GM21825 (cell line): ENCODE data around the gene AMOTL1.

ENCODE experiments used
- ATAC-seq: cut with Tn5 transposase; IDR thresholded peaks from one replicate; pipeline ENCODE4 v1.9.1; 2021; ENCODE audit warnings: mild to moderate bottlenecking, moderate library complexity; ENCODE audit not compliant: unreplicated experiment

AMOTL1 gene

DNA sequence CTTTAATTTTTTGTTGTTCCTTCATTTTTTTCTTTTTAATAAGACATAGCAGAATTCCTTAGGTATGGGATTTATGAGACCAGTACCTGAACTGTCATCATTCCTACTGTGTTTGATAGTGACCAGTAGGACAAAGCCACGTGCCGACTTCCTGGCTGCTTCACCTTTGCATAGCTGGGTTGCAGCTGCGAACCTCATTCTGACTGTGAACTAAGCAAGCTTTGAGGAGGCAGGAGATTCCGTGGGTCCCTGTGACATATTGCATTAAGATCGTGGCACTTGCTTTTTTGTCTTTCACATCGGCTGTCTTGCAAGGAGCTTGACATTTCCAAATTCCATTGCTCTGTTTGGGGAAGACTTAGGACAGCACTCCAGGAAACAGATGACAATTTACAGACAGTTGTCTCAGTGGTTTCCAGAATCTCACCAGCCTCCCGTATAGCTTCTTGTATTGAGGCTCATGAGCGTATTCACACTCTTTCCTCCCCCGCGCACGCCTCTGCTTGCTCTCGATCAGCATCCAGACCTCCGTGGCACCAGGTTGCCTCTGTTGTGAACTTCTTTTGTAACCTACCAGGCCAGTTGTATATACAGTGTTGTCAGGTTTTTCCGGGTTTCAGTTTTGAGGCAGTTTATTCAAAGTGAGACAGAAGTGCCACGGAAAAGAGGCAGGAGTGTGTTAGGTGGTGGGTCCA lies 103.5 kb downstream of the AMOTL1 start:
- ATAC-seq: no peak

DNA sequence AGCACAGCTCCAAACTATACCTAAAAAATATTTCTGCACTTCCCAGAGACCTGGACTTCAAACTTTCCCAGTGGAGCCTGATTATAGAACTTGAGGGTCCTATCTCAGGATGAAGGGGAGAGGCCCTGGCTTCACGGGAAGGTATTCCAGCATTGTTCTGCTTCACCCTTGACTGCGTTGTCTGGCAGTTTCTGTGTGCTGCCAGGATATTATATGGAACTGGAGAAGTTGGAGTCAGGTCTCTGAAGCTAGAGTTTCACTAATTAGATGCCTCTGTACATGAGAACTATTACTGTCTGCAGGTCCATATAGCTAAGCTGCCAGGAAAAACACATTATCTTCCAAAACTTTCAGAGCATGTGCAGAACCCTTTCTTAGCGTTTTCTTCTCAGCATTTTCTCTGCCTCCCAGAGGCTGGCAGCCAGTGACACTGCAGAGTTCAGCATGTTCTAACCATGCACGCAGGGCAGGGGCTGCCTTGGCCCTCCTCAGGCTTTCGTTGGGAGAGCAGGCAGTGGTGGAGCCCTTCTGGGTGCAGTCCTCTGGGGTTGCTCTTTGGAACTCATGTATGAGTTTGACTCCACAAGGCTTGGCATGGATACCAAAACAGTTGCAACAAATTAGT lies 105.9 kb downstream of the AMOTL1 start:
- ATAC-seq: no peak

GRCh38 chr11:94876222-94876621 lies 108.1 kb downstream of the AMOTL1 start:
- no peak for ATAC-seq

- peak; percentile 96 for ATAC-seq
Measured at GRCh38 chr11:94876645-94877442, 108.7 kb downstream of the AMOTL1 start.

DNA sequence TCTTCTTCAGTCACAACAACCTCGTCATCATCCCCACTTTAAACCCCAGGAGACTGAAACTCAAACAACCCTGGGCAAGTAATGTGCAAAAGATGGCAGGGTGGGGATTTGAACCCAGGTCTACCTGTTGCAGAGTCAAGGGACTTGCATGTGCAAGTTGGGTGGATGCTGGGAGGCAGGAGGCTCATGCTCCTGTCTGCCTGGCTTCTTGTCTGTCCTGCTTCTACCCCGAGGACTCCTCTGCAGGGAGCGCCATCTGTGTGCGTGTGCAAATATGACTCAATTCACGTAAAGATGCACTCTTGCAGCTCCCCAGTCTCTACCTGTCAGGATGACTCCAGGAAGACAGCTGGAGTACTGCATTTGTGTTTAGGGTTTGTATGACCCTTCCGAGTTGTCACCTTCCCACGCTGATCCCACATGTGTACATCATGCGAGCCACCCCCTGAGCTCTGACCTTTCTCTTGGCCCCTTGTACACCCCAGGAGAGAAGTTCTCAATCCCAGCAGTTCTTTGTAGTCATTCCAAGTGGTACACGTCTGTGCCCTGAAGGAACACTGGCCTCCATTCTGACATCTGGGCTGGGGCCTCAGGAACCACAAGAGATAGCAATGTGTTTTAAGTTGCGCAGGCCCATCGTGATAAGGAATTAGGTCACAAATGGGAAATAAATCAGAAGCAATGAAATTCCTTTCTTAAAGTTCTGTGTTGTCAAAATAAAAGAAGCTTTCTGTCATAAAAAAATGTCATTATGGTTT lies 109.5 kb downstream of the AMOTL1 start:
- ATAC-seq: no peak

GRCh38 chr11:94879006-94879405 lies 110.8 kb downstream of the AMOTL1 start:
- no peak for ATAC-seq

DNA sequence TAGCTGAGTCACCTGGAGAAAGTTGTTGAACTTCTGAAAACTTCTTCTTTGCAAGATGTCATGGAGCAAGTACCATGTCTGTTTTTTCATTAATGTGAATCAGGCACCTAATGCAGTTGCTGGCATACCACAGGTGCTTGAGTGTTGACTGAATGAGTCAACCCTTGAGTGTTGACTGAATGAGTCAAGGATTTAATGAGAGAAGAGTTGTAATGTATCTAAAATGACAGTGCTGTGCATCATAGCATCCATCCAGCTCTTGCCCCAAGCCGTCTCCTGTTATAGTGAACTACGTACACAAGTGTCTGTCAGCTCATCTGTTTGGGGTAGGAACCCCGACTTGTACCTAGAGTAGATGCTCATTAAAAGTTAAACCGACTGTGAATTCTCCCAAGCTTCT lies 112.1 kb downstream of the AMOTL1 start:
- no peak for ATAC-seq

DNA sequence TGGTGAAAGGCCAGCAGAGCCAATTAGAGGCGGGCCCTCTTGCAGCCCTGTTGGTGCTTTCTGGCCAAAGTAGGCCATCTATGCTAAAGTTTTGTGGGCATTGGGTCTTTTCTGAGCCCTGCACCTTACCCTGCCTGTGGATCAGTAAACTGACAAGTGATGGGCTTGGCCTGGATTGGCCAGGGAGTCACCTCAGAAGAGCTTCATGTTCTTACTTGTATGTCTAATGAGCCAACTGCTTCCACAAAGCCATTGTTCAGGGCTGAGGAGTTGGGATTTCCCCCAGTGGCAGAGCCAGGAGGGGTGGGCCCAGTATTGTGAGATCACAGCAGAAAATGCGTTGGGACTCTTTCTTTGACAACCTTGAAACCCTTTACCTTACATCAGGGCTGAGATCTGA lies 114.8 kb downstream of the AMOTL1 start:
- ATAC-seq: no peak

DNA sequence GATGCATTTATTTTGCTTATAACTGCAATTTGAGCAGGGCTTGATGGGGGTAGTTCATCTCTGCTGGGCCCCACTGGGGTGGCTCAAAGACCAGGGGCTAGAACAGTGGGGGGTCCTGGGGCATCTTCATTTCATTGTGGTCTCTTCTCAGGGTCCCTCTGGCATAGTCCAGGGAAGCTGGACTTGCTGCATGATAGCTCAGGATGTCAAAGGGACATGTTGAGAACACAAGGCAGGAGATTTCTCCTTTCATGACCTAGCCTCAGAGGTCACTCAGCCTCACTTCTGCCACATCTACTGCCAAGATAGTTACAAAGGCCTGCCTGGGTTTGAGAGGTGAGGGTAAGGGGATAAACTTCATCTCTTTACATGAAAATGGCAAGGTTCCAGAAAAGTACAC lies 115.7 kb downstream of the AMOTL1 start:
- ATAC-seq: no peak

DNA sequence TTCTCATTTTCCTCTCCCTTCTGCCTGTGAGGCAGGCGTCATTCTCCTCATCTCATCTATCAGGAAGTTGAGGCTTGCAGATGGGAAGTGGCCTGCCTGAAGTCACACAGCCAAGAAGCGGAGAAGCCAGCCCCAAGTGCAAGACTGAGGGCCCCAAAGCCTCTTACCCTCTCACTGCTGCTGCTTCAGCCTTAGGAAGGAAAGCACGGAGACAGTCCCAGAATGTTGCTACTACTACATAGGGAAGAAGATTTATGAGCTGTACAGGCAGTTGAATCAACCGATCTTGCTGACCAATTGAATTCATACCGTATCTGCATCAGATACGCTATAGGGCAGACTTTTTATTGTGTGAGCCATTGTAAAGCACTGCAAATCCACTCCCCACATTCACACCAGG lies 116.2 kb downstream of the AMOTL1 start:
- no peak for ATAC-seq

GRCh38 chr11:94885133-94885532 lies 117.0 kb downstream of the AMOTL1 start:
- ATAC-seq: peak; percentile 87

- ATAC-seq: no peak
Measured at GRCh38 chr11:94885581-94885980, 117.4 kb downstream of the AMOTL1 start.

- no peak for ATAC-seq
Measured at GRCh38 chr11:94888204-94888603, 120.0 kb downstream of the AMOTL1 start.

DNA sequence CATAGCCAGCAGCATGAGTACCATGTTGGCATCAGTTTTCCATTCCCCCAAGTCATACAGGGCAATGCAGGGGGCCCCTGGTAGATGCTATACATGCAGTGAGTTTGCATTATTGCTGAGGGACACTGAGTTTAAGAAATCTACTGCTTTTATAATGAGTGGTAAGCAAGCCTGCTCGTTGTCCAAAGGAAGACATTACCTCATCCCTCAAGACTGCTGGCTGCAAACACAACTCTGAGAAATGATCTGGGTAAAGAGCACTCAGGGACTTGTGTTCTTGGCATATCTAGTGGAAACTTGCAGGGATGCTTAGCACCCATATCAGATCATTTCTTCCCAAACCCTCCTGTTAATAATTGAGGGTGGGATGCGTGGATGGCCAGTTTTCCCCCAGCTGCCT lies 127.3 kb downstream of the AMOTL1 start:
- ATAC-seq: no peak

DNA sequence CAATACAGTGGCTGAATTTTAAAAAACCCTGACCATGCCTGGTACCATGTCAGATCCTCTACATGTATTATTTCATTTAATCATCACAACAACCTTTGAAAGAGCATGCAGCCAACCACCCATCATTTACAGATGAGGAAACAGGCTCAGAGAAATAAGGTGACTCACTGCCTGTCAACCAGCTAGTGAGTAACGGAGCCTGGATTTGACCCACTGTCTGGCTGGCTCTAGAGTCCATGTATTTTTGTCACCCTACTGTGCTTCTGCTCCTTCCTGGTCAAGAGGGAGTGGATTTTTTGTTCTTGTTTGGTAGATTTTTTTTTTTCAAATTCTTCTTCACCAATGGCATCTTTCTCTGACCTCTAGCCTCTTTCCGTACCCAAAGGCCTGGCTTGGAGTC lies 127.8 kb downstream of the AMOTL1 start:
- no peak for ATAC-seq

GRCh38 chr11:94897330-94897768 lies 129.2 kb downstream of the AMOTL1 start:
- ATAC-seq: no peak

DNA sequence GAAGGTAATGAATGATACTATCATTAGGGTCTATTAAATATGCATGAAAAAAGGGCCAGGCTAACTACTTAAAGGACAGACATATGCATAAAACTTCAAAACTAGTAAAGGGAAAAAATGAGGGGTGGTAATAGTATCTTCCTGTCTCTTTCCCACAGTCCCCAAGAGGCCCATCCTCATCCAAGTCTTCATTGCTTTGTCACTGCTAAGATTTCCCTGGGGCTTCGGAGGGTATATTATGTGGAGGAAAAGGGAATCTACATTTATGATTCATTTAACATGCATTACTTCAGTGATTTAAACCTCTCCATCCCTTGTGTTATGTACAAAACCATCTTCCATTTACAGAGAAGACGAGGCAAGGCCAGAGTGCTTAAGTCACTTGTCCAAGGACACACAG lies 139.1 kb downstream of the AMOTL1 start:
- ATAC-seq: no peak

DNA sequence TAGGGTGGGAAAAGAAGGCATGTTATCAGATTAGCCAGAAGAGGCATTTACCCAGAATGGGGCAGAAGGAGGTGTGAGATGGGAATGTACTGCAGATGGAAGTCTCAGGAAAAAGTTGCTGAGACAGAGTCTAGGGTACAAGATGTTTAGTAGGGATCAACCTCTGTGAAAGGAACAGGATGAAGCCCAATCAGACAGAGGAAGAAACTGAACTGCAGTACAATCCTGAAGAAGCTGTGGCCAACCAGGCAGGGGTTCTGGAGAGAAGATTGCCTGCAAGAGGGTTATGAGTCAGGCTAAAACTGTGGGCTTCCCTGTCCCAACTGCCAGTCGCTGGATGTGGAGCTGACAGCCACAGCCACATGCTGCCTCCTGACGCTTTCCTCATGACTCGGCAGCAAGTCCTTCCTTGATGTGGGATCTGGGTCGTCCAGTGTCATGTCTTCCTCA lies 141.2 kb downstream of the AMOTL1 start:
- ATAC-seq: no peak

DNA sequence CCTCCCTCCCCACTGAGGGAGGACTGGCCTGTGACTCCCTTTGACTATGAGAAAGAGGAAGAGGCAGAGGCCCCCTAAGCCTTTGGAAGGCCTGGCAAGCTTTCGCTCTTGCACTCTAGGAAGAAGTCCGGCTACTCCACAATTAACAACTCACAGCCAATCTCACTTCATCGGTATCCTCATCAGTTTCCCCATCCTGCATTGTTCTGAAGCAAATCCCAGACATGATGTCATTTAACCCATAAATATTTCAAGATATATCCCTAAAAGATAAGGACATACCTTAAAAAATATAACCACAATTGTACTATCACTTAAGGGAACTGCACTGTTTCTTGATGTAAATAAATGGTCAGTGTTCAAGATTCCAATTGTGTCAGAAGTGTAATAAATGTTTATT lies 142.1 kb downstream of the AMOTL1 start:
- no peak for ATAC-seq

- ATAC-seq: no peak
Measured at GRCh38 chr11:94910779-94911178, 142.6 kb downstream of the AMOTL1 start.

DNA sequence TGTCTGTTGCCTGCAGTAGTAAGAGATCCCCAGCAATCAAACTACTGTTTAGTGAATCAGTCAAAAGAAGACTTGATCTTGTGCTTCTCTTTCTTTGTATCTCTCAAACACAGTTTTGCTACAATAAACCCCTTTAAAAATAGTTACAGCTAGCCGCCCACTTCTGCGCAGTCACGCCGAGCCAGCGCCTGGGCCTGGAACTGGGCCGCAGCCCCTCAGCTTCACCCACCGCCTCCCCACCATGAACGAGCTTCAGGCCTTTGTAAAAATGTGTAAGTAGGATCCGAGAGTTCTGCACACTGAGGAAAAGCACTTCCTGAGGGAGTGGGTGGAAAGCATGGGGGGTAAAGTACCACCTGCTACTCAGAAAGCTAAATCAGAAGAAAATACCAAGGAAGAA lies 144.7 kb downstream of the AMOTL1 start:
- ATAC-seq: no peak
